GM21515 (cell line): Measurements from ENCODE around the gene TMEM39A.

Experiments used
- ATAC-seq: cut with Tn5 transposase; IDR thresholded peaks from one replicate; pipeline ENCODE4 v1.9.1; 2021; ENCODE audit not compliant: unreplicated experiment

TMEM39A gene

GRCh38 chr3:119456469-119456868 is 6.9 kb downstream of the TMEM39A start:
- no peak for ATAC-seq

GRCh38 chr3:119453822-119454221 is 9.6 kb downstream of the TMEM39A start:
- ATAC-seq: no peak

- ATAC-seq: no peak
Measured at GRCh38 chr3:119444590-119444989, 18.8 kb downstream of the TMEM39A start.

- ATAC-seq: no peak
Measured at GRCh38 chr3:119443179-119443578, 20.2 kb downstream of the TMEM39A start.

GRCh38 chr3:119437691-119438258 is 25.6 kb downstream of the TMEM39A start:
- no peak for ATAC-seq

GRCh38 chr3:119436977-119437376 is 26.4 kb downstream of the TMEM39A start:
- no peak for ATAC-seq

GRCh38 chr3:119434703-119435102 is 28.7 kb downstream of the TMEM39A start:
- no peak for ATAC-seq

- no peak for ATAC-seq
Measured at GRCh38 chr3:119433613-119434325, 29.6 kb downstream of the TMEM39A start.

- ATAC-seq: no peak
Measured at GRCh38 chr3:119428538-119428937, 34.9 kb downstream of the TMEM39A start.

GRCh38 chr3:119427669-119428068 is 35.7 kb downstream of the TMEM39A start:
- no peak for ATAC-seq

GRCh38 chr3:119420196-119420595 is 43.2 kb downstream of the TMEM39A start:
- ATAC-seq: no peak

- no peak for ATAC-seq
Measured at GRCh38 chr3:119418641-119419040, 44.8 kb downstream of the TMEM39A start.

- ATAC-seq: no peak
Measured at GRCh38 chr3:119417771-119418512, 45.5 kb downstream of the TMEM39A start.

- no peak for ATAC-seq
Measured at GRCh38 chr3:119416873-119417272, 46.5 kb downstream of the TMEM39A start.

GRCh38 chr3:119413603-119414280 is 49.7 kb downstream of the TMEM39A start:
- ATAC-seq: no peak

- no peak for ATAC-seq
Measured at GRCh38 chr3:119409844-119410243, 53.6 kb downstream of the TMEM39A start.

- no peak for ATAC-seq
Measured at GRCh38 chr3:119408243-119408950, 55.0 kb downstream of the TMEM39A start.

- no peak for ATAC-seq
Measured at GRCh38 chr3:119405315-119405714, 58.1 kb downstream of the TMEM39A start.

GRCh38 chr3:119403201-119403600 is 60.2 kb downstream of the TMEM39A start:
- ATAC-seq: no peak

GRCh38 chr3:119402791-119403190 is 60.6 kb downstream of the TMEM39A start:
- ATAC-seq: no peak
